Suprapubic skin (tissue), 4 donors: ENCODE results near the gene RNF182.

Experiments used
- CTCF ChIP-seq, 2 donors: fragments of 200-600 bp in 1 of 2; fragments of 450-650 bp in 1 of 2; sonication (generic) in 1 of 2; IDR thresholded peaks; one replicate each; pipeline ENCODE4 v1.5.1; 2016 to 2019; ENCODE audit warnings: antibody characterized with exemption in 2 of 2, mild to moderate bottlenecking in 1 of 2, moderate library complexity in 1 of 2
- EP300 ChIP-seq: sonication (generic); formaldehyde crosslinking; IDR thresholded peaks from one replicate; pipeline ENCODE4 v1.6.1; 2017; ENCODE audit warnings: antibody characterized with exemption
- POLR2A ChIP-seq, 2 donors: fragments of 450-650 bp; IDR thresholded peaks; one replicate each; pipeline ENCODE4 v1.6.1; 2017; ENCODE audit warnings: antibody characterized with exemption in 2 of 2, mild to moderate bottlenecking in 2 of 2, moderate library complexity in 2 of 2
- POLR2AphosphoS5 ChIP-seq, 3 donors: sonication (generic); formaldehyde crosslinking; IDR thresholded peaks; one replicate each; pipeline ENCODE4 v1.6.1; 2017; ENCODE audit warnings: antibody characterized with exemption in 3 of 3

GRCh38 chr6:14002176-14002947, 77.6 kb downstream of the RNF182 start:
- TF ChIP-seq EP300 (no peak), CTCF (IDR thresholded peaks at IDR 0.05) (no peak), POLR2A (IDR thresholded peaks at IDR 0.05) (no peak), POLR2AphosphoS5 (IDR thresholded peaks at IDR 0.05) (no peak)
